K562 (cell line): ENCODE results near the gene COL4A6. TPM values are rescaled to one million over a fixed set of nuclear protein-coding genes. Genes with fewer than 3 reads are reported as not detected.

ENCODE experiments used
- ATAC-seq: fragments of 200-7000 bp; cut with Tn5 transposase; 3 replicates; pipeline ENCODE4 v1.9.1; 2020; ENCODE audit warnings: moderate library complexity
- BruUV-seq: library from RNA; stranded (reverse); fragments of 400-500 nt; replicated peaks from 2 replicates; lab custom pipeline; 2021; lab: Mats Ljungman, UMichigan
- CTCF ChIA-PET: fragments of 300-600 bp; formaldehyde crosslinking; extraction: SDS; loops from one replicate; lab custom pipeline; 2021; ENCODE audit warnings: low intra/inter-chr PET ratio; lab: Yijun Ruan, JAX
- POLR2A ChIA-PET: fragments of 300-600, 350-650 bp; sonication (Branson Sonifier 250); formaldehyde crosslinking; extraction: SDS; loops from one replicate; lab custom pipeline; 2021; ENCODE audit warnings: antibody characterized with exemption, inconsistent platforms; lab: Yijun Ruan, JAX
- DNase-seq, 4 experiments: peaks; one replicate each; pipeline versions ENCODE4 v3.0.0 to v3.0.0-alpha.2; 2011 to 2018; ENCODE audit warnings: low spot score in 3 of 4, mixed read lengths in 3 of 4; ENCODE audit errors: extremely low read depth in 1 of 4
- FAIRE-seq: peaks from 2 replicates; lab custom pipeline; 2011; peaks lifted over from hg19 to GRCh38; lab: Jason Lieb, UNC
- H2AFZ ChIP-seq: 2 replicates; pipeline ENCODE4 v1.6.0; 2011; ENCODE audit warnings: low read depth, low read length, control low read depth, inconsistent platforms
- H3K27ac ChIP-seq: fragments of 200-600 bp; 3 replicates; pipeline ENCODE4 v1.8.0; 2011; ENCODE audit warnings: low read depth, mild to moderate bottlenecking, control low read depth, inconsistent platforms, low read length, moderate library complexity, mixed read lengths; ENCODE audit errors: extremely low read depth
- H3K27me3 ChIP-seq, 2 experiments: fragments of 300-600 bp in 1 of 2; 2 replicates in 1 of 2; 3 replicates in 1 of 2; pipeline versions ENCODE4 v1.6.0 to v1.8.0; 2011; ENCODE audit warnings: inconsistent platforms in 2 of 2, low read length in 2 of 2, mild to moderate bottlenecking in 1 of 2, mixed read lengths in 1 of 2, moderate library complexity in 1 of 2; ENCODE audit not compliant: control insufficient read depth in 2 of 2, insufficient read depth in 2 of 2
- H3K36me3 ChIP-seq: fragments of 300-600 bp; 3 replicates; pipeline ENCODE4 v1.8.0; 2011; ENCODE audit warnings: mild to moderate bottlenecking, low read length, inconsistent platforms; ENCODE audit not compliant: control insufficient read depth, insufficient read depth
- H3K4me1 ChIP-seq, 2 experiments: fragments of 200-600 bp in 1 of 2; replicated peaks in 1 of 2; 2 replicates in 1 of 2; 3 replicates in 1 of 2; pipeline versions ENCODE4 v1.5.1 to v1.8.0; 2011; ENCODE audit warnings: inconsistent platforms in 2 of 2, low read length in 2 of 2, mild to moderate bottlenecking in 1 of 2, mixed read lengths in 1 of 2, moderate library complexity in 1 of 2; ENCODE audit not compliant: control insufficient read depth in 2 of 2, insufficient read depth in 2 of 2
- H3K4me2 ChIP-seq: 2 replicates; pipeline ENCODE4 v1.6.1; 2011; ENCODE audit warnings: low read length, control low read depth, inconsistent platforms, mixed read lengths; ENCODE audit not compliant: insufficient read depth
- H3K4me3 ChIP-seq: fragments of 200-600 bp; sonication (generic), shearing (Covaris generic); 2 replicates; pipeline ENCODE4 v1.5.1; 2016; ENCODE audit warnings: control low read depth, inconsistent platforms
- H3K79me2 ChIP-seq: fragments of 200-600 bp; 3 replicates; pipeline ENCODE4 v1.8.0; 2011; ENCODE audit warnings: low read length, inconsistent platforms; ENCODE audit not compliant: control insufficient read depth, insufficient read depth
- H3K9ac ChIP-seq, 2 experiments: 2 replicates each; pipeline versions ENCODE4 v1.6.0 to v1.6.1; 2011; ENCODE audit warnings: low read depth in 2 of 2, low read length in 2 of 2, control low read depth in 1 of 2, inconsistent platforms in 1 of 2, mild to moderate bottlenecking in 1 of 2, mixed read lengths in 1 of 2; ENCODE audit not compliant: insufficient read depth in 1 of 2
- H3K9me1 ChIP-seq: one replicate; pipeline ENCODE4 v1.6.0; 2011; ENCODE audit warnings: inconsistent platforms, mild to moderate bottlenecking, low read length, moderate library complexity; ENCODE audit not compliant: control insufficient read depth, insufficient read depth
- H3K9me3 ChIP-seq: replicated peaks from 2 replicates; pipeline ENCODE4 v1.5.1; 2011; ENCODE audit warnings: low read depth, low read length, inconsistent platforms; ENCODE audit not compliant: control insufficient read depth, insufficient read depth
- H4K20me1 ChIP-seq: replicated peaks from 2 replicates; pipeline ENCODE4 v1.6.1; 2011; ENCODE audit warnings: low read length, inconsistent platforms, mixed read lengths; ENCODE audit not compliant: control insufficient read depth, insufficient read depth
- ATF6 ChIP-seq: sonication (generic); formaldehyde crosslinking; IDR thresholded peaks from 2 replicates; pipeline ENCODE4 v1.4.0; 2020; ENCODE audit warnings: mild to moderate bottlenecking, missing genetic modification reagents
- ATF7 ChIP-seq: fragments of 450-650 bp; IDR thresholded peaks from 2 replicates; pipeline ENCODE4 v1.7.1; 2014; ENCODE audit warnings: mild to moderate bottlenecking, moderate library complexity
- CBFA2T3 ChIP-seq: fragments of 450-650 bp; IDR thresholded peaks from 2 replicates; pipeline ENCODE4 v1.6.1; 2017
- DPF2 ChIP-seq: fragments of 450-650 bp; IDR thresholded peaks from 2 replicates; pipeline ENCODE4 v1.6.1; 2016
- ESRRB ChIP-seq: fragments of 250-450 bp; sonication (Bioruptor Pico); IDR thresholded peaks from 2 replicates; pipeline ENCODE4 v1.5.0; 2020; ENCODE audit warnings: mild to moderate bottlenecking, moderate library complexity, borderline replicate concordance
- ETV1 ChIP-seq: fragments of 450-650 bp; conservative IDR thresholded peaks from 2 replicates; pipeline ENCODE4 v1.6.1; 2016; ENCODE audit warnings: missing genetic modification characterization, control low read depth, low read depth, missing compliant biosample characterization
- FOSL1 ChIP-seq: fragments of 200-800 bp; sonication (Bioruptor generic); conservative IDR thresholded peaks from 2 replicates; pipeline ENCODE4 v1.6.1; 2016; ENCODE audit warnings: missing genetic modification characterization, missing compliant biosample characterization
- GATAD2B ChIP-seq: fragments of 450-650 bp; IDR thresholded peaks from 2 replicates; pipeline ENCODE4 v1.6.1; 2017; ENCODE audit warnings: mild to moderate bottlenecking, borderline replicate concordance
- MYNN ChIP-seq, 2 experiments: sonication (generic); formaldehyde crosslinking in 1 of 2; IDR thresholded peaks; 2 replicates each; pipeline versions ENCODE4 v1.5.0 to v1.6.1; 2016 to 2020; ENCODE audit warnings: antibody characterized with exemption in 1 of 2, missing genetic modification reagents in 1 of 2
- RCOR1 ChIP-seq, 2 experiments: IDR thresholded peaks; 2 replicates each; pipeline ENCODE4 v1.6.1; 2012; ENCODE audit warnings: low read depth in 2 of 2, low read length in 2 of 2, borderline replicate concordance in 1 of 2, improper control_type of control experiment in 1 of 2
- RNF219 ChIP-seq: fragments of 250-450 bp; sonication (Bioruptor Pico); IDR thresholded peaks from 2 replicates; pipeline ENCODE4 v1.5.0; 2022; ENCODE audit warnings: mild to moderate bottlenecking
- SMARCE1 ChIP-seq: fragments of 450-650 bp; IDR thresholded peaks from 2 replicates; pipeline ENCODE4 v1.7.1; 2016; ENCODE audit warnings: mild to moderate bottlenecking
- SOX6 ChIP-seq: fragments of 450-650 bp; IDR thresholded peaks from 2 replicates; pipeline ENCODE4 v1.6.1; 2014; ENCODE audit warnings: mild to moderate bottlenecking
- TCF3 ChIP-seq: sonication (generic); formaldehyde crosslinking; IDR thresholded peaks from 2 replicates; pipeline ENCODE4 v1.4.0; 2020; ENCODE audit warnings: mild to moderate bottlenecking, missing genetic modification reagents
- ZNF232 ChIP-seq: sonication (generic); formaldehyde crosslinking; IDR thresholded peaks from 2 replicates; pipeline ENCODE4 v1.8.0; 2022; ENCODE audit warnings: mild to moderate bottlenecking, missing genetic modification reagents
- ZNF695 ChIP-seq: fragments of 450-650 bp; formaldehyde crosslinking; IDR thresholded peaks from 2 replicates; pipeline ENCODE4 v1.4.0; 2020; ENCODE audit warnings: mild to moderate bottlenecking, moderate library complexity
- WGBS: fragments of 100-300 bp; shearing (Covaris generic); methylation state at CpG from one replicate; pipeline ENCODE4 v1.1.6; 2016; ENCODE audit warnings: low coverage, mixed read lengths; ENCODE audit not compliant: insufficient coverage; ENCODE audit errors: missing lambda C conversion rate; 5-methylcytosine and 5-hydroxymethylcytosine counted together
- in situ Hi-C: fragments of 300-500 bp; cut with MboI; formaldehyde crosslinking; loops from 4 replicates; pipeline ENCODE4 v1.15.0; 2018; ENCODE audit warnings: inconsistent platforms, mixed read lengths
- intact Hi-C: fragments of 100-400 bp; cut with micrococcal nuclease; formaldehyde crosslinking; loops from 2 replicates; pipeline ENCODE4 v1.14.2; 2022
- polyA plus RNA-seq, 8 experiments: library from polyadenylated mRNA; depleted of rRNA in 4 of 8; stranded (reverse) in 5 of 8; unstranded in 3 of 8; fragments of >200 nt; fragmentation: Nextera tagmentation in 2 of 8; fragmentation: Illumina TruSeq in 1 of 8; extraction: Ambion mirVana in 2 of 8; extraction: Trizol in 1 of 8; gene quantifications; 2 replicates each; pipeline versions ENCODE4 v1.2.1 to v1.2.3, GENCODE V29; 2011 to 2014; ENCODE audit warnings: inconsistent platforms in 1 of 8, missing spikeins in 1 of 8
- total RNA-seq, 7 experiments: library from RNA; depleted of rRNA in 6 of 7; stranded (reverse); fragments of >200 nt in 6 of 7; fragmentation: Illumina TruSeq in 2 of 7; extraction: Trizol in 2 of 7; gene quantifications; 2 replicates each; pipeline versions ENCODE4 v1.2.1 to v1.2.3, GENCODE V29; 2011 to 2021; ENCODE audit warnings: low replicate concordance in 1 of 7
- TF ChIP-seq, protein P1 (sequence below): fragments of 450-650 bp; IDR thresholded peaks from 2 replicates; pipeline ENCODE4 v1.6.1; 2016; ENCODE audit warnings: missing biosample characterization, missing genetic modification characterization

COL4A6 gene
- total and polyA plus RNA-seq, 9 of the 15 experiments (the other 6 are each of a cell fraction or from before 2014, with no cell fraction given), result 0.02 to 0.05 TPM; not detected in 7

DNA sequence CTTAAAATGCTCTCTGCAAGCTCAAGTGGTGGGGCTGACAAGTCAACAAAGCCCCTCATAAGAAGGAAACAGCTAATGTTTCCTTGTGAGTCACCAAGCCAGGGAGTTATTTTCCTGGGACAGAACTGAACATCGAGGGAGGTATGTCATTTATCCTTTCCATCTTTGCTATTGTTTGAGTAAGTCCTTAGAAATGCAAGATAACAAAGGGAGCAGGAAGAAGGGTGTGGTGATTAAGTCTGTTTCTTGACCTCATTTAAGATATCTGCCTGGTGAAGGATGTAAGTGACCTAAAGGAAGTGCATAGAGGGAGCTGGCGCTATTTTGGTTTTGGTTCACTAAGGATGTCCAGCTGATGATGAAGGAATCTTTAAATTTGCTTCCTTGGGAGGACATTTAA lies 306.8 kb downstream of the COL4A6 start:
- Histone ChIP-seq H3K9me1 (no peaks in the 10 kb centered on the region), H3K9me3 (no peaks in the 10 kb centered on the region), H3K27ac (no peak overlapping the region), H3K79me2 (no peaks in the 10 kb centered on the region), H4K20me1 (no peaks in the 10 kb centered on the region), H3K4me1 (peaks cover 0 to 2% of the 10 kb centered on the region in 2 experiments; a peak in 2 of 5 replicates), H3K9ac (no peak overlapping the region), H3K27me3 (no peaks in the 10 kb centered on the region), H3K4me3 (no peak overlapping the region), H3K4me2 (no peak overlapping the region), H2AFZ (no peak overlapping the region), H3K36me3 (peaks cover 6% of the 10 kb centered on the region; the same call in 2 of the 3 replicates)
- intact Hi-C loops (no loop called here), in situ Hi-C loops (no loop called here)
- ATAC-seq (no peak), DNase-seq (peak in 2 of 4 experiments; percentile 5 to 13), FAIRE-seq (no peak)
- WGBS, result 0% methylated on average over 2 of the region's 2 CpGs
- no TSS peak for BruUV-seq
- ChIA-PET CTCF (no interaction called here), POLR2A (interaction anchor here (0.6 to 1.2 kb wide), 2 partner anchors 11 to 757 kb away, joined by 3 to 6 read pairs; no protein-coding TSS in a partner anchor)
- no peak for TF ChIP-seq ATF6 (CRISPR knock-in tag)
- TF ChIP-seq TCF3 (CRISPR knock-in tag), result peak; percentile 21; the same call in 1 of the 2 replicates
- TF ChIP-seq CBFA2T3, result peak; percentile 55
- TF ChIP-seq MYNN (IDR thresholded peaks at IDR 0.05), result no peak
- TF ChIP-seq MYNN (CRISPR knock-in tag; IDR thresholded peaks at IDR 0.05), result no peak
- TF ChIP-seq ESRRB (CRISPR knock-in tag), result no peak
- TF ChIP-seq RCOR1 (IDR thresholded peaks at IDR 0.05; ENCODE audit: borderline replicate concordance in 1 of 2, low read depth in 2 of 2, low read length in 2 of 2), result peak in 1 of 2 experiments; percentile 64; a peak in 2 of 4 replicates
- no peak for TF ChIP-seq ZNF232 (CRISPR knock-in tag)
- TF ChIP-seq SMARCE1, result no peak
- peak; percentile 72 for TF ChIP-seq SOX6
- no peak for TF ChIP-seq GATAD2B
- TF ChIP-seq FOSL1, result peak; percentile 70
- no peak for TF ChIP-seq ETV1
- TF ChIP-seq ATF7, result no peak
- 0 out of 2 replicates have a peak, but pooled peaks have one; percentile 20 for TF ChIP-seq DPF2
- TF ChIP-seq RNF219 (CRISPR knock-in tag), result no peak
- TF ChIP-seq ZNF695 (CRISPR knock-in tag), result no peak
- TF ChIP-seq, protein P1, sequence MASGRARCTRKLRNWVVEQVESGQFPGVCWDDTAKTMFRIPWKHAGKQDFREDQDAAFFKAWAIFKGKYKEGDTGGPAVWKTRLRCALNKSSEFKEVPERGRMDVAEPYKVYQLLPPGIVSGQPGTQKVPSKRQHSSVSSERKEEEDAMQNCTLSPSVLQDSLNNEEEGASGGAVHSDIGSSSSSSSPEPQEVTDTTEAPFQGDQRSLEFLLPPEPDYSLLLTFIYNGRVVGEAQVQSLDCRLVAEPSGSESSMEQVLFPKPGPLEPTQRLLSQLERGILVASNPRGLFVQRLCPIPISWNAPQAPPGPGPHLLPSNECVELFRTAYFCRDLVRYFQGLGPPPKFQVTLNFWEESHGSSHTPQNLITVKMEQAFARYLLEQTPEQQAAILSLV (tag), result no peak
